ENCODE data around the gene NINJ1.
A peak's percentile ranks its signal among the peaks of the same experiment; 100 is the strongest.
"Not testable (repeated sequence)": the region's sequence is repeated elsewhere in the genome, so short reads cannot be mapped to it uniquely, and the experiment has no call there.

Gene NINJ1

DNA sequence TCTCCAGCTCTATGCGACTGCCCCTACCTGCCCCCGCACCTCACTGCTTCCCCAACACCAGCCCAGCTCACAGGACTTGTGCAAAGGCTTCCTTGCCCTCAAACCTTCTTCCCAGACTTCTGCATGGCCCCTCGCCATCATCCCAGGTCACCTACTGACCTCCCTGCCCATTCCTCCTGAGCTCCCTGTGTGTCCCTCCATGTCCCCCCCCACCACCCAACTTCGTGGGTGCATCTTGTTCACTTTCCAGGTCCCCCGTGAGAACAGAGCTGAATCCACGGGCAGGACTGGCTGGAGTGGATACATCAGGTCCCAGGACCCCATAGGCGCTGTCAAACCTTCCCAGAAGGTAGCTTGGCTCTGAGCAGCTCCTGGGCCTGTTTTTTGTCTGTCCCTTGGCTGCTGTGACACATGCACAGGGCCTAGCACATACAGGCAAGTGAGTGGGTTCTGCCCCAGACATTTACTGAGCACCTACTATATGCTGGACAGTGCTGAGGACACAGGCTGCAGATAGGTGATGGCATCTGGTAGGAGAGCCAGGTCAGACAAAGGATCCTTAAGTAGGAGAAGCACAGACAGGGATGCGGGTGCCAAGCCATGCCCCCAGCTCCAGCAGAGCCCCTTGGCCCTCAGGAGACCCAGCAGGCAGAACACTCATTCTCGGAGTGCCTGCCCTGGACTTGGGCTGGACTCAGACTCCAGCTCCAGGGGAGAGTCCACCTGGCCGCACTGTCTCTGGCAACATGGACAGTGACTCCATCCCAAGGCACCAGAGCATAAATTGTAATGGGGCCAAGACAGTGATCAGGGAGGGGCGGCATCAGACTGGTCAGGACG lies 15.0 kb downstream of the NINJ1 start:
- DNase-seq (ENCODE audit: low spot score): no peak

GRCh38 chr9:93117924-93118862 lies 15.9 kb downstream of the NINJ1 start:
- DNase-seq (ENCODE audit: low spot score): no peak

- not testable (repeated sequence) for DNase-seq (ENCODE audit: low spot score)
Observed at GRCh38 chr9:93117521-93117920, 16.5 kb downstream of the NINJ1 start.

DNA sequence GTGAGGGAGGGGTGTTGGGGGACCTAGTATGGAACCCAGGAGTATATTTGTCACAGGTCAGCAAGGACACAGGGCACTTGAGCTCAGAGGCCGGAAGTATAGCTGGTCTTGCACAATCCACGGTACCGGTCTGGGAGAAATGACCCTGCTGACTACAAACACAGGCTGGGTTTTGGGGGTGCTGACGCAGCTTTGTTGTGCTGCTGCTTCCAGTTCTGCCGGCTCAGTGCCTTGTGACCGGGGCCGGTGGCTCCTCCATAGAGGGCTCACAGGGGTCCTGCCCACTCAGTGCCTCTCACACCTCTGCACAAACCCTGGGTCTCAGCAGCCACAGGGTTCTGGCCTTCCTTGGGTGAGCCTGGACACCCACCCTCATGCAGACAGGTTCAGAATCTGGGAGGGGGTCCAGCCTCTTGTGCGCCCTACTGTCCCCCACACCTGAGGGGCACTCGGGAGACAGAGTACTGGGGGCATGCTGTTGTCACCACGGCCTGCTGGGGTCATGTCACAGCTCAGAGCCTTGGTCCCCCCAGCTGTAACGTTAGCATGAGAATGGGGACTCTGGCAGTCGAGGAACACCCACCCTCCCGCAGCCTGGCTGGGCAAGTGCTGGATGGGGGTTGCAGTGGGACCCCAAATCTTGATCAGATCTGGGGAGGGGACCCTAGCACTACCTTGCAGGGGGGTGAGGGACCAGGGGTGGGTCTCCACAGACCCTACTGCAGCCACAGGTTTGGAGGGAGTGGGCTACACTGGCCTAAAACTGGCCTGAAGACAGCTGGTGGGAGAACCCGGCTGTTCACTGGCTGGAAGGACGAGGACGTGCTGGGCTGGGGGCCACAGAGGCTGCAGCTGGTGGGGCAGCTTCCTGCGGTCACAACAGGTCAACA lies 17.7 kb downstream of the NINJ1 start:
- DNase-seq (ENCODE audit: low spot score): peak; percentile 79

DNA sequence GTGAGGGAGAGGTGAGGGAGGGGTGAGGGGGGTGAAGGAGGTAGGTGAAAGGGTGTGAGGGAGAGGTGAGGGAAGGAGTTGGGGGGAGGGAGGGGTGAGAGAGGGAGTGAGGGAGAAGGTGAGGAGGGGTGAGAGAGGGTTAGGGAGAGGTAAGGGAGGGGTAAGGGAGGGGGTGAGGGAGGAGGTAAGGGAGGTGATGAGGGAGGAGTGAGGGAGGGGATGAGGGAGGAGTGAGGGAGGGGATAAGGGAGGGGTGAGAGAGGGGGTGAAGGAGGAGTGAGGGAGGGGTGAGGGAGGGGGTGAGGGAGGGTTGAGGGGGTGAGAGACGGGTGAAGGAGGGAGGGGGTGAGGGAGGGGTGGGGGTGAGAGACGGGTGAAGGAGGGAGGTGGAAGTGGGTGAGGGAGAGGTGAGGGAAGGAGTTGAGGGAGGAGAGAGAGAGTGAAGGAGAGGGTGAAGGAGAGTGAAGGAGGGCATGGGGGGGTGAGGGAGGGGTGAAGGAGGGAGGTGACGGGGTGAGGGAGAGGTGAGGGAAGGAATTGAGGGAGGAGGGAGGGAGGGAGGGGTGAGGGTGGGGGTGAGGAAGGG lies 18.5 kb downstream of the NINJ1 start:
- no peak for DNase-seq (ENCODE audit: low spot score)

DNA sequence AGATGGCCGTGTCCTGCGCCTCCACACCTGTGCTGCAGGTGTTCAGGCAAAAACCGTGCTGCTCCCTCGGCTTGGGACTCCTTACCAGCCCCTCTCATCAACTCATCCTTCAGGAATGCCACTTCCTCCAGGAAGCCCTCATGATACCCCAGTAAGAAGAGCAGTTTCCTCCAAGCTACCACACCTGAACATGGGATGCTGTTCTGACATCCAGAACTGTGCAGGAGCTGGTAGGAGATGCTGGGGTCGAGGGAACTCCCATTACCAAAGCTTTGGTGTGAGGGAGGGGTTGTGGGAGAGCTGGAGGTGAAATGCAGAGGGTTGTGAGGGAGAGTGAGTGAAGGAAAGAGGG lies 19.1 kb downstream of the NINJ1 start:
- DNase-seq (ENCODE audit: low spot score): no peak

DNA sequence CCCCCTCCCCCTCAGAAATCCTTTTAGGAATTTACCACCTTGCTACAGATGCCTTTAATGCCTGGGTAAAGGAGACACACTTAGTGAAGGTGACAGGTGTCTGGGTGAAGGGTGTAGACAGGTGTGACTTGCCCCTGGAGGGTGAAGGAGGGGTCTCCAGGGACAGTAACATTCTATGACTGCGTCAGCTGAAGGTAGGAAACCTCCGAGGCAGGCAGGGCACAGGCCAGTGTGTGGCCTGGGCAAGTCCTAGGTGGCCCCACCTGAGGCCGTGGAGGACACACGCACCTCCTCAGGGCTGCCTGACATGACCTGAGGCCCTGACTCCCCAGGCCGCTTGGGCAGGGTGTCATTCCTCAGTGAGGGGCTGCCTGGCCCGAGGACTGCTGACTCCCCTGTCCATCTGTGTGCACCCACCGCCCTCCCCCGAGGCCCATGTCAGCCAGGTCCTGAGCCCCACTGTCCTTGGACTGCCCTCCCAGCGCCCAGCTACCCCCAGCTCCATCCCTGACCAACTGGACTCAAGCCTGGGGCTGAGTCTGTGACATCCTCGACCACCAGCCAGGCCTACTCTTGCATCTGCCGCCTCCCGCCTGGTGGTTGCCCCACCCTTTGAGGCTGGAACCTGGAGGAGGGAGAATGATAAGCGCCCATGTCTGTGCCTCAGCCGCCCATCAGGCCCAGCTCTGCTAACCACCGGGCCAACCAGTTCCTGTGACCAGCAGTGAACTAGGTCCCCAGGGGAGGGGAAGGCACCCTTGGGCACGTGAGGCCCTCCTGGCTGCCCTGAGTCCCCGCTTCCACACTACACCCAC lies 19.7 kb downstream of the NINJ1 start:
- no peak for DNase-seq (ENCODE audit: low spot score)

DNA sequence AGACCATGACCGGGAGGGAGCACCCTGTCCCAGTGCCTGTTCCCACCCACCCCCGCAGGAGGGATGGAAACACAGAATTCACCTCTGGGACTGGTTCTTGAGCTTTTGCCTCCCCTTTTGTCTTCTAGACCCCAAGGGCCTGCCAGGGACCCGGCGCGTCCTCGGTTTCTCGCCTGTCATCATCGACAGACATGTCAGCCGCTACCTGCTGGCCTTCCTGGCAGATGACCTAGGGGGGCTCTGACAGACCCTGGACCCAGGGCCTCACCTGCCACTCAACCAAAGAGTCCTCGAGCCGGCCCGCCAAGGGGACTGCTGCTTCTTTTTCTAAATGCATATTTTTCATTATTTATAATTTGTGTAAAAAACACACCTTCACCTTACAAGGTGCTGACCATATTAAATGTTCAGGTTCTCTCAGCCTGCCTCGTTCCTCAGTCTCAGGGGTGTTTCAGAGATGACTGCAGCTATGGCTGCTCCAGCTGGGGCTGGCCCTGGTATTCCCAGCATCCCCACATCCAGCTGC lies 21.1 kb downstream of the NINJ1 start:
- no peak for DNase-seq (ENCODE audit: low spot score)

GRCh38 chr9:93112116-93112863 lies 21.8 kb downstream of the NINJ1 start:
- no peak for DNase-seq (ENCODE audit: low spot score)

GRCh38 chr9:93111371-93112115 lies 22.5 kb downstream of the NINJ1 start:
- no peak for DNase-seq (ENCODE audit: low spot score)

DNA sequence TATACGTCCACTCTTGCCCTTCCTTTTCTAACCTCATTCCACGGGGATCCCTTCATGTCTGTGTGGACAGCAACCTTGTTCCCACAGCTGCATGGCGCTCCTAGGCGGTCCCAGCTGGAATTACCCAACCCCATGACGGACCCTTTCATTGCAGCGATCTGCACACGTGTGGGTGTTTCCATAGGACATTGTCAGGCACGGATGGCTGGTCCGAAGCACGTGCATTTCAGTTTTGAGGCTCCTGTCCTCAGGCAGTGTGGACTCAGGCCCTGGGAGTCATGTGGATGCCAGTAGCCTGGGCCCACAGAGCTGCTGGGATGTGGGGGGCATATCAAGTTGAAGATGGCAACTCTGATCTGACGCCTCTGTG lies 23.1 kb downstream of the NINJ1 start:
- DNase-seq (ENCODE audit: low spot score): no peak

DNA sequence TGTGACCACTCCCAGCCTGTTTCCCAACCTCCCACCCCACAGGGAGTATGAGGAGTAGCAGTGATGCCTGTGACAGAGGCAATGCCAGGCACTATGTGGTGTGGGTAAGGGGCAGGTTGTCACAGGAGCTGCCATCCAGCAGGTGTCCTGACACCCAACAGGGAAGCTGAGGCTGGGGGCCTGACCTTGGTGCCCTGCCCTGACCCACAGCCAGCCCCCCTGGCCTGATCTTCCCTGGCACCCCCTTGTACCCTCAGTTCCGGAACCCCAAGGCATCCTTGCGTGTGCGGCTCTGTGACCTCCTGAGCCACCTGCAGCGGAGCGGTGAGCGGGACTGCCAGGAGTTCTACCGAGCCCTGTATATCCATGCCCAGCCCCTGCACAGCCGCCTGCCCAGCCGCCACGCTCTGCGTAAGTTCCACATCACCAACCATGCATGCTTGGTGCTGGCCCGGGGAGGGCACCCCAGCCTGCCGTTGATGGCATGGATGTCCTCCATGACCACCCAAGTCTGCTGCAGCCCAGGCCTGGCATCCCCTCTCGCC lies 23.7 kb downstream of the NINJ1 start:
- no peak for DNase-seq (ENCODE audit: low spot score)

DNA sequence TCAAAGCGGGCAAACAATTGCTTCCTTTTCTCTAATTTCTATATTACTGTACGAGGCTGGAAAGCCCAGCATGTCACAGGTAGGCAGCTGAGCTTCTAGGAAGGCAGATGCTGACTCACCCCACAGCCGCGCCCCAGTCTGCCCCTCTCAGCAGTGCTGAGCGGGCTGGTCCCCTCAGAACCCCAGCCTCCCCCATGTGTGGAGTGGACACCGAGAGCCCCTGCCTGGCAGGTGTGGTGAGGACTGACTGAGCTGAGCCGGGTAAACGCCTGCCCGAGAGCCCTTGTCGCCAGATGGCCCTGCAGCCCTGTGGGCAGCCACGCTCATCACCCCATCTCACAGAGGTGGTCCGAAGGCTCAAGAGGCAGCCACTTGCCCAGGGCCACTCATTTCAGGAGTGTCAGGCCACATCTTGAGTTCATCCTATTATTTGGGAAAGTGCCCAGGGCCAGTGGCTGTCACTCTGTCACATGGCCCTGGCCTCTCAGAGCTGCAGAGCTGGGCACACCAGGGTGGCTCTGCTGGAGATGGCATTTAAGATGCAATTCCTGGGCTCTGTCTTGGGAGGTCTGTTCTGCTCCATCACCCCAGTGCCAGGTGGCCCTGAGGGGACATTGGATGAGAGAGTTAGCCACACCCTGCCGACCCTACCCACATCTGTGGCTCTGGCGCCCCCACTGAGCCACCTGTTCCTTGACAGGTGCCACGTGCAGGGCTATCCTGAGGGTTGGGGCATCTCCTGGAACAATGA lies 25.6 kb downstream of the NINJ1 start:
- DNase-seq (ENCODE audit: low spot score): no peak

- DNase-seq (ENCODE audit: low spot score): no peak
Observed at GRCh38 chr9:93107825-93108161, 26.3 kb downstream of the NINJ1 start.

DNA sequence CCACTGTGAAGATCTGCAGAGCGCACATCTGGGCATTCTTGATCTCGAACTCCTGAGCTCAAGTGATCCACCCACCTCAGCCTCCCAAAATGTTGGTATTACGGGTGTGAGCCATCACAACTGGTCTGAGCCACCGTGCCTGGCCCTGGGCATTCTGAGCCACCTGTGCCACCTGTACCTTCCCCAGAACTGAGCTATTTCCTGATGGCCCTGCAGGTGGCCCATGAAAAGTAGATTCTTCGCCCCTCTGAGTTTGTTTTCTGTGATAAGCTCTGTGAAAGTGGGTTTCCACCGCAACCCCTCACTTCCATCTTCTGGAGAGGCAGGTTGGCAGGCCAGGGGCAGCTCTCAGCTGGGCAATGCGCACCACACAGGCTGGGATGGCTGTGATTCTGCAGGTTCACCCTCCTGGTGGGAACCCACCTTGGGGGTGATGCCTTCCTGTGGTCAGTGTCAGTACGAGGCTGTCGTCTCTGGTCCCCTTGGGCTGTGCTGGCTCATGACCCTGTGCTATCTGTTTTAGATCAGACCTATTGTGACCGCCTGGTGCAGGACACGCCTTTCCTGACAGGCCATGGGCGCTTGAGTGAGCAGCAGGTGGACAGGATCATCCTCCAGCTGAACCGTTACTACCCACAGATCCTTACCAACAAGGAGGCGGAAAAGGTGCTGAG lies 26.8 kb downstream of the NINJ1 start:
- DNase-seq (ENCODE audit: low spot score): no peak

GRCh38 chr9:93105620-93106019 lies 28.4 kb downstream of the NINJ1 start:
- DNase-seq (ENCODE audit: low spot score): no peak

- DNase-seq (ENCODE audit: low spot score): not testable (repeated sequence)
Observed at GRCh38 chr9:93101086-93101485, 33.0 kb downstream of the NINJ1 start.

- no peak for DNase-seq (ENCODE audit: low spot score)
Observed at GRCh38 chr9:93100276-93100636, 33.8 kb downstream of the NINJ1 start.
